ENCODE measurements around the gene MYL10.

The MYL10 gene

DNA sequence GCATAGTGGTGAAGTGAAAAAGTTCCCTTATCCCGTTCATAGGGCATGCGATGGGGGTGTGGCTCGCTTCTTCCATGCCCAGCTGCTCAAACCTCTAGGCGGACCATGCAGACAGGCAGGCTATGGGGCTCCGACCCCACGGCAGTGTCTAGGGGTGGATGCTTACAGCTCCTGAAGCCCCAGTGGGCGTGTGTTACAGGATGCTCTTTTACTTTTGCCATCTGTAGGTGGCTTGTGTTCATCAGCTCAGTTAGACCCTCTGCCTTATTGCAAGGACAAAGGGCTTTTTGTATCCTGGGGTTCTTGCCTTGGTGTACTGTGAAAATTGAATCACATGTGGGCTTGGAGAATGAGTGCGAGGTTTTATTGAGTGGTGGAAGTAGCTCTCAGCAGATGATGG is at the start of gene MYL10:
MYL10 (minus strand) TSS at position 126 of the 400 bp plus-strand sequence. CDS start 178 bp downstream, outside the sequence.
- no peak for DNase-seq

DNA sequence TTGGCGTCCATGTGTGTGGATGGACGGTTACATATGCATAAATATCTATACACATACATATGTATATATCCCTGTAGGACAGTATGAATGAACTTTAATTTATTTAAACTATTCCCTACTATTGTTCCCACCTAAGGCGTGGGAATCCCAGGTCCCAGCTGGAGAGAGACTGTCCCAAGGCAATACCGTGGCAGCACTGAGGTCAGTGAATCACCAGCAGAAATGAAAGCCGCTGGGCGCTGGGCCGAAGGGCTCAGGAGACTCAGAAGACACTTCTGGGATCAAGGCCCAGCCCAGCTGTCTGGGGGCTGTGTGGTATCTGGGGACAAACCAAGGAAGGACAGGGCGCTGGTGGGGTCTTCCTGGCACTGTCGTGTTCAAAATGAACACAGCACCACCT is 49.6 kb upstream of the MYL10 start:
- DNase-seq = no peak

DNA sequence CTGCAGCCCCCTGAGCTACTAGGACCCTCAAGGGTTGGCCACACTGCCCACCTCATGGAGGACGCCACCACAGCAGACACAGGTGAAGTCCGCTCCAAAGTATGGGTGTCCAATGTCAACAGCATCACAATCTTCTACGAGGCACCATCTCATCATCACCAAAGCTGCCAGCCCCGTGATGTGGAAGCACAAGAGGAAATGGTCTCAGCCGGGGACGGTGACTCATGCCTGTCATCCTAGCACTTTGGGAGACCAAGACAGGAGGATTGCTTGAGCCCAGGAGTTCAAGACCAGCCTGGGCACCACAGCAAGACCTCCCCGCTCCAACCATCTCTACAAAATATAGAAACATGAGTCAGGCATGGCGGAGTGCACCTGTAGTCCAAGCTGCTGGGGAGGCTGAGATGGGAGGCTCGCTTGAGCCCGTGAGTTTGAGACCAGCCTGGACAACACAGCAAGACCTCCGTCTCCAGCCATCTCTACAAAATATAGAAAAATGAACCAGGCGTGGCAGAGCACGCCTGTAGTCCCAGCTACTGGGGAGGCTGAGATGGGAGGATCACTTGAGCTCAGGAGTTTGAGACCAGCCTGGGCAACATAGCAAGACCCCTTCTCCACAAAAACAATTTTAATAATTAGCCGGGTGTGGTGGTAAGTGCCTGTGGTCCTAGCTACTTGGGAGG is 48.8 kb upstream of the MYL10 start:
- DNase-seq = no peak

DNA sequence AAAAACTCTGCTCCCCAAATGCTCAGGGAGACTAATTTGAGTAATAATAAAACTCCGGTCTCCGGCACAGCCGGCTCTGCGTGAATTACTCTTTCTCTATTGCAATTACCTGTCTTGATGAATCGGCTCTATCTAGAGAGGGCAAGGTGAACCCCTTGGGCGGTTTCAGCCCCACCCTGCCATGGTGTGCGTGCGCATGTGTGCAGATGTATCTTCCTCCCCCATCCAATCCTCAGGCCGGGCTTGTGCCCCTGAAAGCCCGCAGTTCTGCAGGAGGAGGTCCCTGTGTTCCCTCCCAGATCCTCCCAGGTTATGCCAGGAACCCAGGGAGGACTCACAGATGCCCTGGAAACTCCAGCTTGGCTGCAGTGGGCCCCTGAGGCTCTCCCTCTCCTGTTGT is 48.3 kb upstream of the MYL10 start:
- DNase-seq = no peak

DNA sequence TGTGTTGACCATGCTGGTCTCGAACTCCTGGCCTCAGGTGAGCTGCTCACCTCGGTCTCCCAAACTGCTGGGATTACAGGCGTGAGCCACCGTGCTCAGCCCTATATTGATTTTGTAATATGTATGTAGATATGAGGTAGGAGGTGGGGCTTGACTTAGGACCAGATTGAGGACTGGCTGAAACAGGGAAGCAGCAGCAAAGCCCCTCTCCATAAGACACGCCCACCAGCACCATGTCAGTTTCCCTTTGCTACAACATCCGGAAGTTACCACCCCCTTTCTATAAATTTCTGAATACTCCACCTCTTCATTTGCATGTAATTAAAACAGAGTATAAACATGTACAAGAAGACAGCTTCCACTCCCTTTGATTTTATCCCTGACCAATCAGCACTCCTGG is 47.9 kb upstream of the MYL10 start:
- no peak for DNase-seq

DNA sequence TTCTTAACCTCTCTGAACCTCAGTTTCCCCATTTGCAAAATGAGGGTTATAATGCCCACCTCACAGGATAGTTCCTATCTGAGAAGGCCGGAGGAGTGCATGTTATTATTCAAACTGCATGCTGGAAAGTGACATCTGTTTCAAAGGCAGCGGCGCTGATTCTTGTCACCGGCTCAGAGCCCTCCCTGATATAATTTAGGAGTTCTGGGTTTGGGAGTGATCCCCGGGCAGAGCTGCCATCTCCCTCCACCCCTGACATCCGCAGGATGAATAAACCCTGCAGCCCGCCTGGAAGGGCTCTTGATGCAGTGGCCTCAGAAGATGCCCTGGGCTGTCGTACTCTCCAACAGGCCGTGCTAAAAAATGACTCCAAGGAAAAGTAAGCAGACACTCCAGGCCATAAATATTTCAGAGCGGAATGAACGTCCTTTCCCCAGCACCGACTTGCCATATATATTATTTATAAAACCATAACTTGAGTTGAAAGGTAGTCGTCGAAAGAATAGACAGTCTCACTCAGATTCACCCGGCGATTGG is 47.0 kb upstream of the MYL10 start:
- DNase-seq = no peak

DNA sequence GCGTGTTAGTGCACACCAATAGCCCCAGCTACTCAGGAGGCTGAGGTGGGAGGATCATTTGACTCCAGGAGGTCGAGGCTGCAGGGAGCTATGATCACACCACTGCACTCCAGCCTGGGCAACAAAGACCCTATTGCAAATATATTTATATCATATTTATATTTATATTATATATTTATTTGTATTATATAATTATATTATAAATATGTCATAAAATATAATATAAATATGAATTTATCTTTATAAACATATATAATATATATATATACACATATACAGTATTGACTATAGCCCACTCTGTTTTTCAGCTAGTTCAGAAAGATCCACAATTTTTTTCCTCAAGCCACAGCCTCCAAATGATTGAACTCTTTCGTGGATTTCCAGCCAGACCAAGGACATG is 45.3 kb upstream of the MYL10 start:
- no peak for DNase-seq

DNA sequence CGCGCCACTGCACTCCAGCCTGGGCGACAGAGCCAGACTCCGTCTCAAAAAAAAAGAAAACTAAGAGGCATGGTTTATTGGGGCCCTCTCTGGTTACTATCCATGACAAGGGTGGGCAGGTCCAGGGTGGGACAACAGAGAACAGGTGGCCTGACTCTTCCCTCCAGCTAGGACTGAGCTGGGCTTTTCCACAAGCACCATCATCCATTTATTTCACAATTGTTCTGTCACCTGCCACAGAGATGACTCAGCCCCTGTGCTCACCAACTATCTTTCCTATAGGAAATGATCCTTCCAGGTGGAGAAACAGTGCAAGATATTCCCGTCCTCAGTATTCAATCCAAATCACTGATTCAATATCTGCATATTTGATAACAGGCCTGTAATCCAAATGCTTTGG is 44.9 kb upstream of the MYL10 start:
- no peak for DNase-seq

DNA sequence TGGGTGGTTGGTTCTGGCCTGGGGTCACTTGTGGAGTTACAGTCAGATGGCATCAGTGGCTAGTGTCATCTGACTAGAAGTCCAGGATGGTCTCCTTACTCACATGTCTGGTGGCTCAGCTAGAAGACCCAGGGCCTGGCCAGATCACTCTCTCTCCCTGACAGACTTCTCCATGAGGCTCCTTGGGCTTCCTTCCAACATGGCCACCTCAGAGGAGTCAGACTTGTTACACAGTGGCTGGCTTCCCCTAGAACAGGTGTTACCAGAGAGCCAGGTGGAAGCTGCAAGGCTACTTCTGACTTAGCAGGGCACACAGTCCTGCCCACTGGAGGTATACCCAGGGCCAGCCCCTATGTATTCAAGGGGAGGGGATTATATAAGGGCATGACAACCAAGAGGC is 44.2 kb upstream of the MYL10 start:
- DNase-seq = no peak

DNA sequence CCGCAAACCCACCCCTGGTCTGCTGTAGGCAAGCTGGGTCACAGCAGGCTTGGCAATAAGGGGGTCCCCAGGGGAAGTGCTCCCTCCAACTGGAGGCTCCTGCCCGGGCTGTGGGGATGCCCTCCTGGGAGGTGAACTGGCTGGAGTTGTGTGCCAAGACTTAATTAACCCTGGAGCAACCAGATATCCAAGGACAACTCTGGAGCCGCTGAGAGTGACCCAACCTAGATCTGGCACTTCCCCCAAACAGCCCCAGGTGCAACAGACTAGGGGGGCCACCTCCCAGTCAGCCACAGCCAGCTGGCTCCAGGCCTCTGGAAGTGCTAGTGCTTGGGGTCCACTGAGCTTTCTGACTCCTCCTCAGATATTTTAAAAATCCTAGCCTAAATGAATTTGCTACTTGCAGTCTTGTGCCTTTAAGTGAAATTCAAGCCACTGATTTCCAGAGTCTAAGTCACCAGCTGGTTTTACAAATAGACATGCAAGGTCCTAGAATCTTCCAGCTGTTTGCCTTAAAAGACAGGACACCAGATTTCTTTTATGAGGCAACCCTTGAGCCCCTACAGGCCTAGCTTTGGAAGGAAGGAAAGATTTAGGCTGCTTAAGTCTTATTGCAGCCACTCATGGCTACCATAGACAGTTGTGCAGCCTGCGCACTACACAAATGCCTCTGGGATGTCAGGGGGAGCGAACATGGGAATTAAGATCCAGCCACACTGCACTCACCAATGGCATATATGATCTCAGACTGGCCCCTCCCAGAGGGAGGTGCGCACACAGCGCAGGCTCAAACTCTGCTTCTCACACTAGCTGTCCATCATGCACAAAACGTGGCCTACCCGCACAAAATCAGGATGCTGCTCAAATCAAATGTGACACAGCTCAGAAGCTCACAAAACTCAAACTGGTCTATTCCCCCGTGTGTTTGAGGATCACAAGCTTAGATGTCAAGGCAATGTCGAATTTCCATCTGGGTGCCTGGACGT is 42.6 kb upstream of the MYL10 start:
- DNase-seq = no peak

DNA sequence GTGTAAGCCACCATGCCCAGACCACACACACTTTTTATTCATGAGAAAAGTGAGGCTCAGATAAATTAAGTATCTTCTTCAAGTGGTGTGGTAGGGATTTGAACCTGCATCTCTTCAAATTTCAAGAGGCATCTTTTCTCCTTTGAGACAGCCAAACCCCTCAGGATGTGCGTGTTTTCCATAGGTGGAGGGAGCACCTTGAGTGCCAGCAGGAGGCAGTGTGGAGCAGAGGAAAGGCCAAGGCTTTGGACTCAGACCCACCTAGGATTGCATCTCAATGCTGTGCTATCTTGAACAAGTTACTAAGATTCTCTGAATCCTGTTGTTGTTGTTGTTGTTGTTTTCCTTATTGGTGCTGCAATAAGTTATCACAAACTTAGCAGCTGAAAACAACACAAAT is 40.2 kb upstream of the MYL10 start:
- DNase-seq = no peak

DNA sequence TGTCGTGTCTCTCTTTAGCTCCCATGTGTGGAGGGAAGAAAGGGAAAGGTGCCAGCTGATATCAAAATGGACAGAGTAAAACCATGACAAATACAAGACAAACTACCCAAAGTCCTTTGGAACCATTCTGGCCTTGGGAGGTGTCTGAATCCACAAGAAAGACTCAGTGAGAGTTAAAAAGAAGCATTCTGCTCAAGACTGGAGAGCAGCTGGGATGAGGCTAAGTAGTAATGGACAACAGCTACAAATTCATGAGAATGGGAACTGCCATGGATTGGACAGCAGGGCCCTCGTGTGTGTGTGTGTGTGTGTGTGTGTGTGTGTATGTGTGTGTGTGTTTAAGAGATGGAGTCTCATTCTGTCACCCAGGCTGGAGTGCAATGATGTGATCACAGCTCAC is 39.6 kb upstream of the MYL10 start:
- DNase-seq = no peak

DNA sequence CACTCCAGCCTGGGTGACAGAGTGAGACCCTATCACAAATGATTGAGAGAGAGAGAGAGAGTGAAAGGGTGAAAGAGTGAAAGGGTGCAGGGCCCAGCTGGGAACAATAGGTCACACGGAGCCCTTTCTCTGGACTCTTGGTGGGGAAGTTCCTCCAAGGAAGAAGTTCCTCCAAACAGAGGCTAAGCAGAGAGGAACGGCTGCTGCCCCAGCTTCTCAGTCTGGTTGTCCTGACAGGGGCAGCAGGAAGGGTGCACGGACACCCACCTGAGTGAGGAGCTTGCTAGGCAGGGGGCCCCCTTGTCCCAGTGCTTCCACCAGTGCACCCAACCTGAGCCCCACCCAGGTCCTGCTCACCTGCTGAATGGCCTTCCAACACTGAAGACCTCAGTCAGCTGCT is 38.8 kb upstream of the MYL10 start:
- no peak for DNase-seq

DNA sequence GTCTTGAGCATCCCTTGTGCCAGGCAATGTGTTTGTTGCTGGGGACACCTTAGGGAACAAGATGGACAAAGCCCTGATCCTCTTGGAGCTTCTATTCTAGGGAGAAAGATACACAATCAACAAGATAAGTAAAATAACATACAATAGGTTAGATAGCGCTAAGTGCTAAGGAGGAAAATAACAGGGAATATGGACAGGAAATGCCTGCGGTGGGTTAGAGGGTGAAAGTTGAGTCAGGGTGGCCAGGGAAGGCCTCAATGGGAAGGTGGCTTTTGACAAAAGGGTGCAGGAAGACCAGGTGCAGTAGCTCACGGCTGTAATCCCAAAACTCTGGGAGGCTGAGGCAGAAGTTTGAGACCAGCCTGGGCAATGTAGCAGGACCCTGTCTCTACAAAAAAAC is 38.3 kb upstream of the MYL10 start:
- no peak for DNase-seq

DNA sequence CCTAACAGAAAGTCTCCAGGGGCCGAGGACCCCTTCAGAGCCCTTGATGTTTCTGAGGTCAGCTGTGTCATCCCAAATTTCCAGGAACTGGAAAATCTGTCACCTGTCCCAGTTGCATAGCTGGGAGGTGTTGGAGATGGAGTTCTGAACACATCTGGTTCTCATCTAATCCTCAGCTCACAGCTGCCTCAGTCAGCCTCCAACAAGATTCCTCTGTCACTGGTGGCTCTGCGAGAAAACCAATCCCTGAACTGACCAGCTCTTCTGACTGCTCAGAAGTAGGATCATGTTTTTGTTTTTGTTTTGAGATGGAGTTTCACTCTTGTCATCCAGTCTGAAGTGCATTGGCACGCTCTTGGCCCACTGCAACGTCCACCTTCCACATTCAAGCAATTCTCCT is 37.6 kb upstream of the MYL10 start:
- DNase-seq = no peak

DNA sequence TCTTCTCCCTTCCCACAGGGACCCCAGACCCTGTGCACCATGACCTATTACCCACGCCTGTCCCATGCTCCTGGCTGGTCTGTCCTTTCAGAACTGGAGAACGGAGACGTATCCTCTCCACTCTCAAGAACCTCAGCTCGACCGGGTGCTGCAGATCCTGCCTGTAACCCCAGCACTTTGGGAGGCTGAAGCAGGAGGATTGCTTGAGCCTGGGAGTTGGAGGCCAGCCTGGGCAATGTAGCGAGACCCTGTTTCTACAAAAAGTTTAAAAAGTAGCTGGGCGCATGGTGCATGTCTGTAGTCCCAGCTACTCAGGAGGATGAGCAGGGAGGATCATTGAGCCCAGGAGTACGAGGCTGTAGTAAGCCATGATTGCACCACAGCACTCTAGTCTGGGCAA is 37.2 kb upstream of the MYL10 start:
- no peak for DNase-seq

DNA sequence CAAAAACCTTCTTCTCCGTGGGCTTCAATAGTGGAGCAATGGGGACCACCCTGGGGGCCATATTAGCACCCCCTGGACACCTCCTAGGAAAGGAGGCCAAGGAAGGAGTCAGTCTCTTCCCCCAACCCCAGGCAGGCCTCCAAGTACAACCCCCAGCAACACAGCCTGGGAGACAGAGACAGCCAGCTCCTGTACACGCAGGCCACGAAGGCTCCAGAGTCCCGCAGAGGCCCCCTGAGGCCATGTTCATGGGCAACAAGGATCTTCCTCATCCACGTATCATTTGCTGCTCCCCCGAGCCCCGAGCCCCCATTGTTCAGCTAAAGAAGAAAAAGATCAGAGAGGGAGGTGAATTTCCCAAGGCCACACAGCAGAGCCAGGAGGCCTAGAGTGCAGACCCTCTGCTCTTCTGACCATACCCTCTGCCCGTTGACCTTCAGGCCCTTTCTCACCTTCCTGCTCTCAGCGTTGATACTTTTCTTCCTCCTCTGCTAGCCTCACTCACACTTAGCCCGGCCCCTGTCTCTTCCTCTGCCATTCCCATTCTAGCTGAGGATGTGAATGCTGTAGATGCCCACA is 35.9 kb upstream of the MYL10 start:
- no peak for DNase-seq

DNA sequence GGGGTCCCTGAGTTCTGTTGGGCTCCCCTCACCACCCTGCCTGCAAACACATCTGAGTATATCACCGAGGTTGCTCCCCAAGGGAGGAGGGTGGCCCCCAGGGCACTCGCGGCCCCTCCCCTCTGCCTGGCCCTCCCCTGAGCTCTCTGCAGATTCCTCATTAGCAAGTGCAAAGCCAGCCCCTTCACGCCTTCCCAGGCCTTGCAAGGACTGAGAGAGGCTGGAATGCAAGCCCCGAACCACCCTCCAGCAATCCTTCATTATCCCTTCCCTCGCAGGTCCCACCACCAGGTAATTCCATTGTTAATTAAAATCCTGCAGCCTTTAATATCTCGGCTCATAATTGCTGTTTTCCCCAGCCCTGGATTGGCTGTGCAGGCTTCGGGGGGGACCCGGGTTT is 35.3 kb upstream of the MYL10 start:
- DNase-seq = no peak

DNA sequence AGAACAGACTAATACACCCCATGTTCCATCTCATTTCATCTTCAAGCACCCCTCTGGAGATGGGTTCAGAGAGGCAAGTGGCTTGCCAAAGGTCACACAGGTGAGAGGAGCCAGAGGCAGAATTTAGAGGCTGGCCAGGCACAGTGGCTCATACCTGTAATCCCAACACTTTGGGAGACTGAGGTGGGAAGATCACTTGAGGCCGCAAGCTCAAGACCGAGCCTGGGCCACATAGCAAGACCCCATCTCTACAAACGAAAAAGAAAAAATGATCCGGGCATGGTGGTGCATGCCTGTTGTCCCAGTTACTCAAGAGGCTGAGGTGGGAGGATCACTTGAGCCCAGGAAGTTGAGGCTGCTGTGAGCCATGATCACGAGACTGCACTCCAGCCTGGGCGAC is 34.7 kb upstream of the MYL10 start:
- no peak for DNase-seq

DNA sequence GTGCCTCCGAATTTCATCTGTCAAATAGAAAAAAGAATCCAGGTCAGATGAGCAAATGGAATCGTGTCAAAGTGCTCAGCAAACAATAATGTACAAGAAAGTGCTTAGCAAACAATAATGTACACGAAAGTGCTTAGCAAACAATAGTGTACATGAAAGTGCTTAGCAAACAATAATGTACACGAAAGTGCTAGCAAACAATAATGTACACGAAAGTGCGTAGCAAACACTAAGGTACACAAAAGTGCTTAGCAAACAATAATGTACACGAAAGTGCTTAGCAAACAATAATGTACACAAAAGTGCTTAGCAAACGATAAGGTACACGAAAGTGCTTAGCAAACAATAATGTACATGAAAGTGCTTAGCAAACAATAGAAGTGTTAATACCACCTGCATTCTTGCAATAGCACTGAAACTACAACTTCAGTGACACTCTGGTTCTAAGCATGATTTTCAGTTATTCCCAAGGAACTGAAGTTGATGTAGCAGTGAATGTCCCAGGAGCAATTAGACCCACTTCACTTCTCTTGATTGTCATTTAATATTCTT is 33.4 kb upstream of the MYL10 start:
- no peak for DNase-seq

DNA sequence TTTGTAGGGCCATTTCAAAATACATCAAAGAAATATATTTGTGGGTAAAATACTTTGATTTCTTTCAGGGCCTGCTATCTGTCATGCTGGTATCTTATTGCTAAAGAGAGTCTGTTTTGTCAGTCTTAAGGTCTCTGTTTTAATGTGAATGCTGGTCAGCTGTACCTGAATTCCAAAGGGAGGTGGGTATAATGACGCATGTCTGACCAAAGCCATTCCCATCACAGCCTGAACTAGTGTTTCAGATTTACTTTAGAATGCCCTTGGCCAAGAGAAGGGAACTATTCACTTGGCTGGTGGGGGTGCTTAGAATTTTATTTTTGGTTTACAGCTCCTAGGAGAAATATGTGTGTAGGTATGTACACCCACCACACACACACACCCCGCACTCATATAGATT is 30.6 kb upstream of the MYL10 start:
- no peak for DNase-seq

DNA sequence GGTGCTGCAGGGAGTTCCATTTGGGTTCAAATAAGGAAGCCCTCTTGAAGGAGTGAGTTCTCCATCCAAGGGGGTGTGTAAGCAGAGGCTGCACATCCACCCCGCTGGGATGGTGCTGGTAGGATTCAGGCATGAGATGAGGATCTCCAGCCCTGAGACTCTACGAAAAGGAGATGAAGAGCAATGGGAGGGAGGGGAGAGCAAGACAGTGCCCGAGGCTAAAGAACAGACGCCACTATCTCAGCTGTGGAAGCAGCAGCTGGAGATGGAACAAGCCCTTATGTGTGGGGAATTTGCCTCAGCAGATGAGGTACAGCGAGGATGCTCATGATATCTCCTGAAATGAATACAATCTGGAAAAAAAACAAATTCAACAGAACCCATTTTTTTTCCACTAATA is 28.1 kb upstream of the MYL10 start:
- no peak for DNase-seq

DNA sequence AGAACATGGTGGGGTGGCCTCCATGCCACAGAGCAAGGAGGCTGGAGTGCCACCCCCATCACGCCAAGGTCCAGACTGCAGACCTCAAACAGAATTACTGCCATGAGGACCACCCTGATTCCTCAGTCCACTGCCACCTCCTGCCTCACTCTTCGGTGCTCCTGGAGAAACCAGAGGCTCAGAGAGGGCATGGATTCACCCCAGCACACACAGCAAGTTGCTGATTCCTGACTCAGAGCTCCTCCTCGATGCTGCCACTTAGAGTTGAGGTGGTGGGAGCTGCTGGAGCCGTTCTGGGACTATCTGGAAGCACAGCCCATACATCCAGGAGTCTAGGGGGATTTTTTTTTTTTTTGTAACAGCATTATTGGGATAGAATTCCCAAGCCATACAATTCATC is 22.0 kb upstream of the MYL10 start:
- DNase-seq = no peak

All from activated CD8-positive, alpha-beta memory T cell treated with anti-CD3 and anti-CD28 coated beads, Interleukin-2, amount 50 U/mL, for 48 hours (primary cell).